HCT116 (cell line): ENCODE measurements around the gene CARD14. TPM values are rescaled to one million over a fixed set of nuclear protein-coding genes. Genes with fewer than 3 reads are reported as not detected.

ENCODE experiments used
- ATAC-seq: fragments of 200-7000 bp; cut with Tn5 transposase; 2 replicates; pipeline ENCODE4 v1.9.1; 2020; ENCODE audit warnings: mild to moderate bottlenecking, moderate library complexity
- BruUV-seq: library from RNA; stranded (reverse); fragments of 400-500 nt; replicated peaks from 2 replicates; lab custom pipeline; 2021; lab: Mats Ljungman, UMichigan
- CTCF ChIA-PET: fragments of 300-600 bp; sonication (Branson Sonifier 250); formaldehyde crosslinking; loops from one replicate; lab custom pipeline; 2021; ENCODE audit warnings: antibody characterized with exemption; lab: Charles Lee
- POLR2A ChIA-PET: fragments of 300-600, 350-600 bp; sonication (Branson Sonifier 250); formaldehyde crosslinking; loops from one replicate; lab custom pipeline; 2021; ENCODE audit warnings: antibody characterized with exemption; lab: Charles Lee
- RAD21 ChIA-PET, 2 experiments: fragments of 300-600 bp; sonication (Branson Sonifier 250); formaldehyde crosslinking; loops; one replicate each; lab custom pipeline; 2023; ENCODE audit warnings: low total read pairs in 2 of 2; ENCODE audit not compliant: uncharacterized antibody in 2 of 2, unreplicated experiment in 2 of 2, low non-redundant PET in 1 of 2; lab: Charles Lee
- DNase-seq: peaks from one replicate; pipeline ENCODE4 v3.0.0-alpha.2; 2010; ENCODE audit warnings: low read depth, low spot score
- H2AFZ ChIP-seq: fragments of 200-600 bp; shearing (Covaris generic), sonication (generic); 2 replicates; pipeline ENCODE4 v1.6.1; 2017; ENCODE audit warnings: low read depth, mixed run types, mixed read lengths, antibody characterized with exemption, low read length; ENCODE audit not compliant: poor library complexity, severe bottlenecking
- H3K27ac ChIP-seq: 2 replicates; pipeline ENCODE4 v1.5.1; 2012; ENCODE audit warnings: low read depth, low read length
- H3K27me3 ChIP-seq: fragments of 200-600 bp; sonication (generic); 2 replicates; pipeline ENCODE4 v1.6.1; 2016; ENCODE audit warnings: mixed run types, low read length, mixed read lengths; ENCODE audit not compliant: insufficient read depth
- H3K36me3 ChIP-seq, 2 experiments: fragments of 200-500 bp in 1 of 2; fragments of 200-600 bp in 1 of 2; sonication (Bioruptor generic) in 1 of 2; sonication (generic) in 1 of 2; 2 replicates each; pipeline versions ENCODE4 v1.5.1 to v1.6.1; 2014 to 2016; ENCODE audit warnings: low read length in 2 of 2, inconsistent platforms in 1 of 2, mixed read lengths in 1 of 2, mixed run types in 1 of 2; ENCODE audit not compliant: insufficient read depth in 2 of 2, control insufficient read depth in 1 of 2
- H3K4me1 ChIP-seq, 2 experiments: fragments of 200-600 bp in 1 of 2; sonication (generic) in 1 of 2; 2 replicates each; pipeline versions ENCODE4 v1.5.1 to v1.6.1; 2012 to 2017; ENCODE audit warnings: low read length in 2 of 2, inconsistent platforms in 1 of 2, mild to moderate bottlenecking in 1 of 2, mixed read lengths in 1 of 2, mixed run types in 1 of 2, moderate library complexity in 1 of 2; ENCODE audit not compliant: insufficient read depth in 2 of 2, control insufficient read depth in 1 of 2
- H3K4me2 ChIP-seq: fragments of 200-600 bp; sonication (generic); 2 replicates; pipeline ENCODE4 v1.6.1; 2017; ENCODE audit warnings: mixed run types, low read length, mixed read lengths
- H3K4me3 ChIP-seq, 2 experiments: fragments of 200-600 bp in 1 of 2; sonication (generic) in 1 of 2; replicated peaks in 1 of 2; 2 replicates each; pipeline ENCODE4 v1.5.1; 2011 to 2016; ENCODE audit warnings: low read length in 2 of 2, control low read depth in 1 of 2, low read depth in 1 of 2, mild to moderate bottlenecking in 1 of 2, mixed read lengths in 1 of 2, mixed run types in 1 of 2
- H3K79me2 ChIP-seq: fragments of 200-600 bp; sonication (generic); 2 replicates; pipeline ENCODE4 v1.6.1; 2017; ENCODE audit warnings: mild to moderate bottlenecking, mixed run types, low read length, moderate library complexity, mixed read lengths; ENCODE audit not compliant: insufficient read depth
- H3K9ac ChIP-seq: fragments of 200-600 bp; sonication (generic); 2 replicates; pipeline ENCODE4 v1.6.1; 2016; ENCODE audit warnings: low read length, mixed read lengths
- H3K9me2 ChIP-seq: fragments of 200-600 bp; sonication (generic), shearing (Covaris generic); 2 replicates; pipeline ENCODE4 v1.6.1; 2017; ENCODE audit warnings: mixed run types, mild to moderate bottlenecking, moderate library complexity; ENCODE audit not compliant: insufficient read depth
- H3K9me3 ChIP-seq, 2 experiments: fragments of 200-500 bp in 1 of 2; fragments of 200-600 bp in 1 of 2; sonication (Bioruptor generic) in 1 of 2; sonication (generic) in 1 of 2; 2 replicates each; pipeline ENCODE4 v1.6.1; 2014 to 2017; ENCODE audit warnings: low read length in 2 of 2, mixed read lengths in 2 of 2, inconsistent platforms in 1 of 2, low read depth in 1 of 2, mild to moderate bottlenecking in 1 of 2, mixed run types in 1 of 2, moderate library complexity in 1 of 2; ENCODE audit not compliant: control insufficient read depth in 1 of 2, insufficient read depth in 1 of 2
- H4K20me1 ChIP-seq: fragments of 200-600 bp; sonication (generic), shearing (Covaris generic); 2 replicates; pipeline ENCODE4 v1.6.1; 2017; ENCODE audit warnings: mixed run types, mild to moderate bottlenecking, moderate library complexity; ENCODE audit not compliant: insufficient read depth
- CTCF ChIP-seq, 3 experiments: fragments of 200-600 bp in 1 of 3; sonication (generic) in 1 of 3; IDR thresholded peaks in 2 of 3; conservative IDR thresholded peaks in 1 of 3; 2 replicates each; pipeline ENCODE4 v1.5.1; 2012 to 2017; ENCODE audit warnings: low read depth in 2 of 3, low read length in 2 of 3, antibody characterized with exemption in 1 of 3, borderline replicate concordance in 1 of 3, control low read depth in 1 of 3, mild to moderate bottlenecking in 1 of 3, mixed read lengths in 1 of 3, mixed run types in 1 of 3, moderate library complexity in 1 of 3; ENCODE audit not compliant: insufficient read depth in 1 of 3
- EGR1 ChIP-seq: IDR thresholded peaks from 2 replicates; pipeline ENCODE4 v1.6.1; 2012; ENCODE audit warnings: low read depth
- EZH2phosphoT487 ChIP-seq: fragments of 200-600 bp; IDR thresholded peaks from 2 replicates; pipeline ENCODE4 v1.6.1; 2018; ENCODE audit warnings: antibody characterized with exemption, borderline replicate concordance
- POLR2AphosphoS5 ChIP-seq: IDR thresholded peaks from 2 replicates; pipeline ENCODE4 v1.6.1; 2011; ENCODE audit warnings: mild to moderate bottlenecking, low read depth, low read length, moderate library complexity
- SP1 ChIP-seq: IDR thresholded peaks from 2 replicates; pipeline ENCODE4 v1.6.1; 2012; ENCODE audit warnings: low read depth
- TCF7L2 ChIP-seq: IDR thresholded peaks from 2 replicates; pipeline ENCODE4 v1.7.0; 2011; ENCODE audit warnings: borderline replicate concordance, inconsistent platforms; ENCODE audit not compliant: insufficient read depth, insufficient read length; ENCODE audit errors: extremely low read depth
- ZBTB33 ChIP-seq: IDR thresholded peaks from 2 replicates; pipeline ENCODE4 v1.6.1; 2011; ENCODE audit warnings: mild to moderate bottlenecking, low read length, moderate library complexity; ENCODE audit not compliant: insufficient replicate concordance; ENCODE audit errors: extremely low read depth
- intact Hi-C: fragments of 100-400 bp; cut with micrococcal nuclease; formaldehyde crosslinking; loops from 2 replicates; pipeline ENCODE4 v1.10.0; 2022
- total RNA-seq: library from RNA; stranded (reverse); gene quantifications from one replicate; pipeline ENCODE4 v1.2.1, GENCODE V29; 2021; ENCODE audit not compliant: unreplicated experiment

Gene CARD14
- total RNA-seq, 1 experiment from 2014 or later, result 0.25 TPM

GRCh38 chr17:80152081-80152702 lies 17.6 kb upstream of the CARD14 start:
- no peaks in the 10 kb centered on the region for H3K9me2 ChIP-seq
- no peak for ATAC-seq
- H2AFZ ChIP-seq, result no peak overlapping the region
- H4K20me1 ChIP-seq, result no peaks in the 10 kb centered on the region
- H3K4me3 ChIP-seq, result no peak overlapping the region
- H3K79me2 ChIP-seq, result peaks cover 14% of the 10 kb centered on the region
- DNase-seq, result no peak
- no peaks in the 10 kb centered on the region for H3K36me3 ChIP-seq
- no peak overlapping the region for H3K4me2 ChIP-seq
- no peak overlapping the region for H3K9ac ChIP-seq
- intact Hi-C loops, result no loop called here
- POLR2A ChIA-PET, result no interaction called here
- H3K27me3 ChIP-seq, result no peaks in the 10 kb centered on the region
- BruUV-seq, result no TSS peak
- RAD21 ChIA-PET, result no interaction called here
- no peak overlapping the region for H3K27ac ChIP-seq
- H3K9me3 ChIP-seq, result 0 out of 4 replicates have a peak, but pooled peaks cover 4% of the 10 kb centered on the region in 2 experiments
- CTCF ChIA-PET, result no interaction called here
- peaks cover 0 to 6% of the 10 kb centered on the region in 2 experiments; a peak in 2 of 4 replicates for H3K4me1 ChIP-seq
- TF ChIP-seq ZBTB33, result no peak
- TF ChIP-seq, all 23 proteins: peak for 0

- TF ChIP-seq SP1 (no peak), TCF7L2 (no peak), POLR2AphosphoS5 (no peak), EZH2phosphoT487 (no peak), CTCF (IDR thresholded peaks at IDR 0.05 in 2 of 3, conservative IDR thresholded peaks at IDR 0.05 in 1 of 3; ENCODE audit: borderline replicate concordance in 1 of 3, insufficient read depth in 1 of 3, low read depth in 2 of 3, low read length in 2 of 3) (no peak), EGR1 (no peak)
- Histone ChIP-seq H3K9ac (no peak overlapping the region), H3K4me2 (no peak overlapping the region), H4K20me1 (no peaks in the 10 kb centered on the region), H3K27me3 (no peaks in the 10 kb centered on the region), H2AFZ (no peak overlapping the region), H3K9me3 (0 out of 4 replicates have a peak, but pooled peaks cover 4% of the 10 kb centered on the region in 2 experiments), H3K27ac (no peak overlapping the region), H3K4me3 (no peak overlapping the region), H3K4me1 (peaks cover 0 to 5% of the 10 kb centered on the region in 2 experiments; a peak in 2 of 4 replicates), H3K79me2 (peaks cover 6% of the 10 kb centered on the region), H3K9me2 (no peaks in the 10 kb centered on the region), H3K36me3 (no peaks in the 10 kb centered on the region)
- POLR2A ChIA-PET, result no interaction called here
- intact Hi-C loops, result no loop called here
- ATAC-seq, result no peak
- RAD21 ChIA-PET, result no interaction called here
- DNase-seq, result no peak
- CTCF ChIA-PET, result no interaction called here
- BruUV-seq, result no TSS peak
These were observed 16.8 kb upstream of the CARD14 start for GRCh38 chr17:80153004-80153403.
